Ishikawa (cell line): Measurements from ENCODE around the gene NR1H2.

ENCODE experiments used
- CEBPB ChIP-seq: IDR thresholded peaks from 2 replicates; pipeline ENCODE4 v1.6.1; 2012
- CREB1 ChIP-seq: IDR thresholded peaks from 2 replicates; pipeline ENCODE4 v1.6.1; 2012; ENCODE audit warnings: low read depth
- EP300 ChIP-seq: IDR thresholded peaks from 2 replicates; pipeline ENCODE4 v1.6.1; 2012; ENCODE audit warnings: borderline replicate concordance
- RAD21 ChIP-seq: IDR thresholded peaks from 2 replicates; pipeline ENCODE4 v1.6.1; 2012; ENCODE audit warnings: low read depth
- TAF1 ChIP-seq: IDR thresholded peaks from 2 replicates; pipeline ENCODE4 v1.6.1; 2012; ENCODE audit warnings: low read depth, mild to moderate bottlenecking
- TCF12 ChIP-seq: IDR thresholded peaks from 2 replicates; pipeline ENCODE4 v1.6.1; 2012; ENCODE audit warnings: low read depth
- TEAD4 ChIP-seq: IDR thresholded peaks from 2 replicates; pipeline ENCODE4 v1.6.1; 2012
- USF1 ChIP-seq: IDR thresholded peaks from 2 replicates; pipeline ENCODE4 v1.6.1; 2012
- ZBTB7A ChIP-seq: IDR thresholded peaks from 2 replicates; pipeline ENCODE4 v1.6.1; 2012; ENCODE audit warnings: low read depth

- TF ChIP-seq EP300 (no peak), CREB1 (no peak), TEAD4 (no peak), RAD21 (no peak), CEBPB (no peak), USF1 (no peak), TAF1 (no peak), ZBTB7A (no peak), TCF12 (no peak)
These were observed 3.9 kb downstream of the NR1H2 start for GRCh38 chr19:50380137-50380536.
